Panc1 (cell line): ENCODE results near the gene CUL1. TPM values are rescaled to one million over a fixed set of nuclear protein-coding genes. Genes with fewer than 3 reads are reported as not detected.

Source experiments
- ATAC-seq: fragments of 200-7000 bp; cut with Tn5 transposase; 2 replicates; pipeline ENCODE4 v1.9.1; 2020; ENCODE audit warnings: mild to moderate bottlenecking, moderate library complexity
- BruUV-seq: library from RNA; stranded (reverse); fragments of 400-500 nt; replicated peaks from 2 replicates; lab custom pipeline; 2021; lab: Mats Ljungman, UMichigan
- CTCF ChIA-PET: fragments of 300-600 bp; sonication (Branson Sonifier 250); formaldehyde crosslinking; loops from one replicate; lab custom pipeline; 2022; ENCODE audit warnings: antibody characterized with exemption; lab: Charles Lee
- POLR2A ChIA-PET: fragments of 300-600 bp; sonication (Branson Sonifier 250); formaldehyde crosslinking; loops from one replicate; lab custom pipeline; 2022; ENCODE audit warnings: antibody characterized with exemption; lab: Charles Lee
- DNase-seq: peaks from one replicate; pipeline ENCODE4 v3.0.0-alpha.2; 2010; ENCODE audit warnings: low read depth, low spot score
- H3K27ac ChIP-seq: 2 replicates; pipeline ENCODE4 v1.5.1; 2011; ENCODE audit warnings: mild to moderate bottlenecking, low read length, inconsistent platforms
- H3K27me3 ChIP-seq: fragments of 200-500 bp; sonication (Bioruptor generic); 2 replicates; pipeline ENCODE4 v1.6.0; 2014; ENCODE audit warnings: low read length, inconsistent platforms; ENCODE audit not compliant: control insufficient read depth, insufficient read depth
- H3K36me3 ChIP-seq: fragments of 200-500 bp; sonication (Bioruptor generic); 2 replicates; pipeline ENCODE4 v1.5.1; 2014; ENCODE audit warnings: inconsistent platforms, mild to moderate bottlenecking, low read length, moderate library complexity; ENCODE audit not compliant: control insufficient read depth, insufficient read depth
- H3K4me1 ChIP-seq: 2 replicates; pipeline ENCODE4 v1.5.1; 2011; ENCODE audit warnings: inconsistent platforms, mild to moderate bottlenecking, low read length, moderate library complexity; ENCODE audit not compliant: control insufficient read depth, insufficient read depth
- H3K4me3 ChIP-seq, 2 experiments: 2 replicates each; pipeline ENCODE4 v1.5.1; 2011 to 2012; ENCODE audit warnings: low read depth in 2 of 2, low read length in 2 of 2, mild to moderate bottlenecking in 2 of 2, inconsistent platforms in 1 of 2, moderate library complexity in 1 of 2
- H3K9me3 ChIP-seq: fragments of 200-500 bp; sonication (Bioruptor generic); 2 replicates; pipeline ENCODE4 v1.5.1; 2014; ENCODE audit warnings: low read depth, mild to moderate bottlenecking, inconsistent platforms, low read length, moderate library complexity; ENCODE audit not compliant: control insufficient read depth, insufficient read depth
- POLR2AphosphoS5 ChIP-seq: IDR thresholded peaks from 2 replicates; pipeline ENCODE4 v1.6.1; 2012; ENCODE audit warnings: mild to moderate bottlenecking, low read depth, low read length, moderate library complexity
- SIN3A ChIP-seq: IDR thresholded peaks from 2 replicates; pipeline ENCODE4 v1.6.1; 2012; ENCODE audit warnings: low read depth, mild to moderate bottlenecking, low read length, moderate library complexity, borderline replicate concordance; ENCODE audit not compliant: insufficient read depth
- TCF7L2 ChIP-seq: IDR thresholded peaks from 2 replicates; pipeline ENCODE4 v1.6.1; 2011; ENCODE audit warnings: mild to moderate bottlenecking, low read depth, low read length, inconsistent platforms
- in situ Hi-C: cut with HindIII; loops from 2 replicates; pipeline ENCODE4 v1.10.0; 2016; ENCODE audit warnings: low sequenced_read_pairs, low pct_unique_long_range_greater_than_20kb
- intact Hi-C: fragments of 100-400 bp; cut with micrococcal nuclease; formaldehyde crosslinking; loops from one replicate; pipeline ENCODE4 v1.10.0; 2022; ENCODE audit not compliant: unreplicated experiment
- total RNA-seq: library from RNA; stranded (reverse); gene quantifications from one replicate; pipeline ENCODE4 v1.2.1, GENCODE V29; 2021; ENCODE audit not compliant: unreplicated experiment
- TF ChIP-seq, protein P1 (sequence below): fragments of 450-650 bp; IDR thresholded peaks from 2 replicates; pipeline ENCODE4 v1.5.1; 2017; ENCODE audit warnings: mild to moderate bottlenecking
- TF ChIP-seq, protein P2 (sequence below), 2 experiments: IDR thresholded peaks; 2 replicates each; pipeline ENCODE4 v1.6.1; 2011 to 2012; ENCODE audit warnings: low read depth in 2 of 2, control low read depth in 1 of 2, low read length in 1 of 2, mild to moderate bottlenecking in 1 of 2, moderate library complexity in 1 of 2; ENCODE audit not compliant: insufficient read depth in 1 of 2

Gene CUL1
- total RNA-seq, 1 experiment from 2014 or later = 60.6 TPM

DNA sequence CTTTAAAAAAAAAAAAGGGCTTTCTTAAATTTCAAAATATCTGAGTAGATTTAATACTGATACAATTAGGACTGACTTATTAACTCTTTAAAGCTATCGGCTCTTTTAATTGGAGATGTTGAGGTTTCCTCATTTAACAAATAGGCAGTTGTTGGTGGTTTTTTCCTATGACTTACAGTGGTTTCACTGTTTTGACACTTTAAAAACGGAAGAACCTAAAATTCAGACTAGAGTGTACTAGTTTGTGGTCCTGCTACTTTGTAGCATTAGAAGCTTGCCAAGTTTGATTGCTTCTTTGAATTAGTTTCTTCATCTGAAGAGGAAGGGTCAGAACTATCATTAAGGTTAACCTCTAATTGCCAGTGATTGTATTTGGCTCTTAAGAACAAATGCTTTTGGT lies 27.7 kb downstream of the CUL1 start:
- BruUV-seq = no TSS peak
- no peaks in the 10 kb centered on the region for H3K27me3 ChIP-seq
- no peak overlapping the region for H3K4me3 ChIP-seq
- in situ Hi-C loops = no loop called here
- no peaks in the 10 kb centered on the region for H3K9me3 ChIP-seq
- ChIA-PET POLR2A (no interaction called here), CTCF (no interaction called here)
- H3K36me3 ChIP-seq = no peaks in the 10 kb centered on the region; the same call in 1 of the 2 replicates
- peaks cover 6% of the 10 kb centered on the region for H3K4me1 ChIP-seq
- intact Hi-C loops = no loop called here
- DNase-seq (no peak), ATAC-seq (no peak)
- H3K27ac ChIP-seq = no peak overlapping the region
- no peak for TF ChIP-seq TCF7L2
- TF ChIP-seq, protein P1, sequence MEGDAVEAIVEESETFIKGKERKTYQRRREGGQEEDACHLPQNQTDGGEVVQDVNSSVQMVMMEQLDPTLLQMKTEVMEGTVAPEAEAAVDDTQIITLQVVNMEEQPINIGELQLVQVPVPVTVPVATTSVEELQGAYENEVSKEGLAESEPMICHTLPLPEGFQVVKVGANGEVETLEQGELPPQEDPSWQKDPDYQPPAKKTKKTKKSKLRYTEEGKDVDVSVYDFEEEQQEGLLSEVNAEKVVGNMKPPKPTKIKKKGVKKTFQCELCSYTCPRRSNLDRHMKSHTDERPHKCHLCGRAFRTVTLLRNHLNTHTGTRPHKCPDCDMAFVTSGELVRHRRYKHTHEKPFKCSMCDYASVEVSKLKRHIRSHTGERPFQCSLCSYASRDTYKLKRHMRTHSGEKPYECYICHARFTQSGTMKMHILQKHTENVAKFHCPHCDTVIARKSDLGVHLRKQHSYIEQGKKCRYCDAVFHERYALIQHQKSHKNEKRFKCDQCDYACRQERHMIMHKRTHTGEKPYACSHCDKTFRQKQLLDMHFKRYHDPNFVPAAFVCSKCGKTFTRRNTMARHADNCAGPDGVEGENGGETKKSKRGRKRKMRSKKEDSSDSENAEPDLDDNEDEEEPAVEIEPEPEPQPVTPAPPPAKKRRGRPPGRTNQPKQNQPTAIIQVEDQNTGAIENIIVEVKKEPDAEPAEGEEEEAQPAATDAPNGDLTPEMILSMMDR = no peak
- no peak for TF ChIP-seq SIN3A
- TF ChIP-seq, protein P2, sequence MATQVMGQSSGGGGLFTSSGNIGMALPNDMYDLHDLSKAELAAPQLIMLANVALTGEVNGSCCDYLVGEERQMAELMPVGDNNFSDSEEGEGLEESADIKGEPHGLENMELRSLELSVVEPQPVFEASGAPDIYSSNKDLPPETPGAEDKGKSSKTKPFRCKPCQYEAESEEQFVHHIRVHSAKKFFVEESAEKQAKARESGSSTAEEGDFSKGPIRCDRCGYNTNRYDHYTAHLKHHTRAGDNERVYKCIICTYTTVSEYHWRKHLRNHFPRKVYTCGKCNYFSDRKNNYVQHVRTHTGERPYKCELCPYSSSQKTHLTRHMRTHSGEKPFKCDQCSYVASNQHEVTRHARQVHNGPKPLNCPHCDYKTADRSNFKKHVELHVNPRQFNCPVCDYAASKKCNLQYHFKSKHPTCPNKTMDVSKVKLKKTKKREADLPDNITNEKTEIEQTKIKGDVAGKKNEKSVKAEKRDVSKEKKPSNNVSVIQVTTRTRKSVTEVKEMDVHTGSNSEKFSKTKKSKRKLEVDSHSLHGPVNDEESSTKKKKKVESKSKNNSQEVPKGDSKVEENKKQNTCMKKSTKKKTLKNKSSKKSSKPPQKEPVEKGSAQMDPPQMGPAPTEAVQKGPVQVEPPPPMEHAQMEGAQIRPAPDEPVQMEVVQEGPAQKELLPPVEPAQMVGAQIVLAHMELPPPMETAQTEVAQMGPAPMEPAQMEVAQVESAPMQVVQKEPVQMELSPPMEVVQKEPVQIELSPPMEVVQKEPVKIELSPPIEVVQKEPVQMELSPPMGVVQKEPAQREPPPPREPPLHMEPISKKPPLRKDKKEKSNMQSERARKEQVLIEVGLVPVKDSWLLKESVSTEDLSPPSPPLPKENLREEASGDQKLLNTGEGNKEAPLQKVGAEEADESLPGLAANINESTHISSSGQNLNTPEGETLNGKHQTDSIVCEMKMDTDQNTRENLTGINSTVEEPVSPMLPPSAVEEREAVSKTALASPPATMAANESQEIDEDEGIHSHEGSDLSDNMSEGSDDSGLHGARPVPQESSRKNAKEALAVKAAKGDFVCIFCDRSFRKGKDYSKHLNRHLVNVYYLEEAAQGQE (IDR thresholded peaks at IDR 0.05; ENCODE audit: insufficient read depth in 1 of 2, low read depth in 2 of 2, low read length in 1 of 2) = no peak
- TF ChIP-seq POLR2AphosphoS5 = no peak

DNA sequence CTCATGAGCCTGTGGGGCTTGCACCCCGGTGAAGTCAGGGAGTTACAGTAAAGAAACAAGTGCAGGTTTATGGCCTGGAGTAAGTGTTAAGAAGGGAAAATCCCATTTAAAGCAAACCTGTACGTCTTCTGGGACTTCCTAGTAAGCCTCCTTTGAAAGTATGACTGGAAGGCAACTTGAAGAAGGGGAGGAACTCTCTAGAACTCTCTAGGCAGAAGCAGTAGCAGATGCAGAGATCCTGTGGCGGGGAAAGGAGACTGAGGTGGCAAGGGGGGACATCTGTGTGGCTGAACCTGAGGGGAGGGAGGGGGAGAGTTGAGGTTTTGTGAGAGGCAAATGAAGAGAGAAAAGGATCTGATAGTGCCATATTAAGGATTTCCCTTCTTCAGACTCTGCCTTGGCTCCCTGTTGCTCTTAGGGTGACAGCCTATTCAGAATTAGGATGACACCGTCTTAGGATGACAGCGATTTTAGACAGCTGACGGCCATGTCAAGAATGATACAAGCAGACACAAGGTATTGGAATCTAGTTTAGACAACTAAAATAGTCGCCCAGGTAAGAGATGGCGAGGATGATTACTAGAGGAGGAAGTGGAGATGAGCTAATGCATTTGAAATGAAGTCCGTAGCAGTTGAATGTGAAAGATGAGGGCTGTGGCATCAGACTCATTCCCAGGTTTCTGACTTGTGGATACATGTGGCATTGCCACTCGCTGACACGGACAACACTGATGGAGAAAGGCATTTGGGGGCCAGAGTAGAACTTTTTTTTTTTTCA lies 29.0 kb downstream of the CUL1 start:
- Histone ChIP-seq H3K4me1 (peaks cover 6% of the 10 kb centered on the region), H3K36me3 (no peaks in the 10 kb centered on the region; the same call in 1 of the 2 replicates), H3K9me3 (no peaks in the 10 kb centered on the region), H3K27ac (no peak overlapping the region), H3K27me3 (no peaks in the 10 kb centered on the region), H3K4me3 (no peak overlapping the region)
- TF ChIP-seq, protein P1 = no peak
- TF ChIP-seq TCF7L2 (no peak), POLR2AphosphoS5 (no peak), SIN3A (no peak)
- TF ChIP-seq, protein P2 (IDR thresholded peaks at IDR 0.05; ENCODE audit: insufficient read depth in 1 of 2, low read depth in 2 of 2, low read length in 1 of 2) = no peak
- DNase-seq = no peak
- ChIA-PET CTCF (no interaction called here), POLR2A (no interaction called here)
- in situ Hi-C loops = no loop called here
- no peak for ATAC-seq
- intact Hi-C loops = no loop called here
- BruUV-seq = no TSS peak
